Astrocyte of the cerebellum (primary cell): ENCODE results near the gene NHERF2.
A peak's percentile ranks its signal among the peaks of the same experiment; 100 is the strongest.

Experiments used
- DNase-seq: peaks from one replicate; pipeline ENCODE4 v3.0.0-alpha.2; 2011; ENCODE audit warnings: low read depth
- H3K4me3 ChIP-seq: 2 replicates; pipeline ENCODE4 v1.5.1; 2011; ENCODE audit warnings: mild to moderate bottlenecking, low read depth, low read length, moderate library complexity
- CTCF ChIP-seq: IDR thresholded peaks from 2 replicates; pipeline ENCODE4 v1.5.1; 2012; ENCODE audit warnings: low read length, low read depth, moderate library complexity, mild to moderate bottlenecking; ENCODE audit errors: missing control alignments
- in situ Hi-C: cut with HindIII; loops from 2 replicates; pipeline ENCODE4 v1.10.0; 2017; ENCODE audit warnings: low sequenced_read_pairs

NHERF2 gene

GRCh38 chr16:2028146-2028545 lies 1.4 kb downstream of the NHERF2 start:
- no peak for DNase-seq
- no peak for TF ChIP-seq CTCF
- in situ Hi-C loops, result no loop called here

DNA sequence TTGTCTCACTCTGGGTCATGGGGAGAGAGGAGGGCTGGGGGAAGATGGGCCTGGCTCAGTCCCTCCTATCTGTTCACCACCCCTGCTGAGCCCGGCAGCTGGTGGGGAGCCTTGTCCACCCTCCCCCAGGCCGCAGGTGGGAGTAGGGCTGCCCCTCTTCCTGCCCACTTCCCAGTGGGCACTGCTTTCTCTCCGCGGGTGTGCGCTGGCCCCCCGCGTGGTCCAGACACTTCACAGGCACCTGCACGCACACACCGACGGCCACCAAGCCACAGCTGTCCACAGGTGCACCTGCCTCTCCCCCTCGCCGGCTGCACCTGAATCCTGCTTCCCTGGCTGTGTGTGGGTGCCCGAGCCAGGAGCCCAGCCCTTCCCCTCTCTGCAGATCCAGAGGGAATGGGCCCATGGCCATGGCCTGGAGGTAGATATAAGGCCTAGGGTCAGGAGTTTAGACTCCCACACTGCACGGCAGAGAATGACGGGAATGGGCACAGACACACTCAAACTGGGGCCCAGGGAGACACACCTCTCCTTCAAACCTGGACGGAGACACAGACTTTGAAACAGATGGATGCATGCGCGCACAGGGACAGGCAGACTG lies 2.0 kb downstream of the NHERF2 start:
- TF ChIP-seq CTCF, result no peak

More at GRCh38 chr16:2028146-2028545, 1.4 kb downstream of the NHERF2 start:
- peak overlapping the region; percentile 50 for H3K4me3 ChIP-seq

GRCh38 chr16:2029350-2029749 lies 2.6 kb downstream of the NHERF2 start:
- in situ Hi-C loops, result no loop called here
- no peak for TF ChIP-seq CTCF
- DNase-seq, result no peak
- H3K4me3 ChIP-seq, result no peak overlapping the region

More for the DNA sequence above, 2.0 kb downstream of the NHERF2 start:
- in situ Hi-C loops, result no loop called here
- no peak overlapping the region for H3K4me3 ChIP-seq
- no peak for DNase-seq

DNA sequence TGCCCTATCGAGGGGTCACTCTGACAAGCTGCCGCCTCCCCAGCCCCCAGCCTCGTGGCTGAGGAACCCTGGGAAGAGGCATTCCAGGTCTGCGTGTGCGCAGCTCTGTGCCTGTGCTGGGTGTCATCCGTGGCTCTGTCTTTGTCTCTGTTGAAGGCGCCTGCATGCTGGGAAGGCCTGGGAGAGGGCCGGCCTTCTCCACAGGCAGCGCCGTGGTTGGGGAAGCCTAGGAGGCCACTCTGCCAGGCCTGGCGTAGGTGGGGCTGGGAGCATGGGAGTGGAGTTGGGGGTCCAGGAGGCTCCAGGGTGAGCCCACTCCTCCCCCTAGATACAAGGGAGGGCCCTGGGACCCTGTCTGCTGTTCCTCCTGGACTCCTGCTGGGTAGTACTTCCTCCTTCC lies 3.3 kb downstream of the NHERF2 start:
- no peak overlapping the region for H3K4me3 ChIP-seq
- in situ Hi-C loops, result loop anchor here (10.0 kb wide), 1 partner anchor 135 kb away; no protein-coding TSS in a partner anchor
- TF ChIP-seq CTCF, result no peak
- DNase-seq, result no peak

DNA sequence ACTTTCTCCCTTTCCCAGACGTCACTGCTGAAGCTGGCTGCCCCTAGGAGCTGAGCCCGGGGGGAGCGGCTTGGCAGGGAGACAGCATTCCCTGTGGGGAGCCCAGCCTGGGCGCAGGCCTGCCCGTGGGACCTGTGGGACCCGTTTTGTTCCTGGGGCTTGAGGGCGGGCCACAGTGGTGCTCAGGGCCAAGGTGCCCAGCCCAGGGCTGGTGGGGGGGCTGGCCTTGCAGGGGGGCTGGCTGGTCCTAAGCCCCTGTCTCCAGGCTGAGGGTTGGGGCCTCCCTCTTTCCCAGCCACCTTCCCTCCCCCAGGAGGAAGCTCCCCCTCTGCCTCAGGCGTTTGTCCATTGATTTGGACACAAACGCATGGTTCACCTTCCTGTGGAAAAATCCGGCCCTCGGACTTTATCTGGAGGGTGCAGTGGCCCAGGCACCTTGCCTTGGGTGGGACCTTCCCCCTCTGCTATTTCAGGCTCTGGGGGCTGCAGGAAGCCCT lies 4.4 kb downstream of the NHERF2 start:
- in situ Hi-C loops, result loop anchor here (10.0 kb wide), 1 partner anchor 134 kb away; no protein-coding TSS in a partner anchor
- no peak for DNase-seq
- no peak for TF ChIP-seq CTCF
- no peak overlapping the region for H3K4me3 ChIP-seq

DNA sequence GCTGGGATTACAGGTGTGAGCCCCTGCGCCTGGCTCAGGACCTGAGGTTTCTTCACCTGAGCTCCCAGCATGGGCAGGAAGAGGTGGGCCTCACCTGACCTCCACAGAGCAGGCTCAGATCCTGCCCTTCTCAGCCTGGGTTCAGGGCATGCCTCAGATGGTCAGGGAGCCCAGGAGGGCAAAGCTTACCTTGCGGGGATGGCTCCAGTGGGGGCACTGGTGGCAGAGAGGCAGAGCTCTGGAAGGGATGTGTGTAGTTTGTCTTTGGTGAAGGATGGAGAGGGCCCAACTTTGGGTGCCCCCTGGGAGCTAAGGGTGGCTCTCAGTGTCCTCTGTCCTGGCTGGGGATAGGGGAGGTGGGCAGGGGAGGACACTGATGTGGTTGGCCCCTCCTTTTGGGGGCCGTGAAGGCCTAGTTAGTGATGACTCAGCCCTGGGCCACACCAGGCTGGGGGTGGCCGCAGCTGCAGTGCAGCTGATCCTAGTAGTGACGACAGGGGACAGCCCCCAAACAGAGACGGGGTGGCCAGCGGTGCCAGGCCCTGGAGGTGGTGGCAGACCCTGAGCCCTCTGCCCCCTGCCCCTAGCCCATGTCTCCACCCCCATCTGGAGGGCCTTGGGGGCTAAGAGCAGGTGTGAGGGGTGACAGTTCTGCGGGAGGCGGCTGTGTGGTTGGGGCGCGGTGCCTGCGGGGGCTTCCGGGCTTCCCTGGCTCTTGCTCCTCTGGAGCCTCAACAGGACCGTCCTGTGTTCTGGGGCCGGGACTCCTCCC lies 5.8 kb downstream of the NHERF2 start:
- TF ChIP-seq CTCF, result no peak
- in situ Hi-C loops, result loop anchor here (10.0 kb wide), 1 partner anchor 132 kb away; no protein-coding TSS in a partner anchor
- no peak overlapping the region for H3K4me3 ChIP-seq
- no peak for DNase-seq
